ENCODE measurements around the gene BLVRB. TPM values are rescaled to one million over a fixed set of nuclear protein-coding genes. Genes with fewer than 3 reads are reported as not detected.
"Not testable (repeated sequence)": the region's sequence is repeated elsewhere in the genome, so short reads cannot be mapped to it uniquely, and the experiment has no call there.

BLVRB gene
- total RNA-seq, 1 donor from 2014 or later: 43.0 TPM

DNA sequence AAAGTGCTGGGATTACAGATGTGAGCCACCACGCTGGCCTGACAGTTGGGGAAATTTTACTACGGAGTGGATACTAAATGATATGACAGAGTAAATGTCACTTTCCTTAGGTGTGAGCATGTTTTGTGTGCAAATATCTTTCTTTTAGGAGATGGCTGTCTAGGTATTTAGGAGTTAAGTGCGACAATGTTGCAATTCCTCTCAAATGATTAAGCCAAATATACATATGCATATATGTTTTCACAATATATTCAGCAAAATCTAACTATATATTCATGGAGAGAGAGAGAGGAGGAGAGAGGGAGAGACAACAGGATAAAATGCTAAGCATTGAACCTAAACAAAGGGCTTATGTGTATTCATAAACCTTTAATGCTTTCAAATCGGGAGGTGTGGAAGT lies 16.0 kb downstream of the BLVRB start:
- DNase-seq (ENCODE audit: low read depth): no peak

DNA sequence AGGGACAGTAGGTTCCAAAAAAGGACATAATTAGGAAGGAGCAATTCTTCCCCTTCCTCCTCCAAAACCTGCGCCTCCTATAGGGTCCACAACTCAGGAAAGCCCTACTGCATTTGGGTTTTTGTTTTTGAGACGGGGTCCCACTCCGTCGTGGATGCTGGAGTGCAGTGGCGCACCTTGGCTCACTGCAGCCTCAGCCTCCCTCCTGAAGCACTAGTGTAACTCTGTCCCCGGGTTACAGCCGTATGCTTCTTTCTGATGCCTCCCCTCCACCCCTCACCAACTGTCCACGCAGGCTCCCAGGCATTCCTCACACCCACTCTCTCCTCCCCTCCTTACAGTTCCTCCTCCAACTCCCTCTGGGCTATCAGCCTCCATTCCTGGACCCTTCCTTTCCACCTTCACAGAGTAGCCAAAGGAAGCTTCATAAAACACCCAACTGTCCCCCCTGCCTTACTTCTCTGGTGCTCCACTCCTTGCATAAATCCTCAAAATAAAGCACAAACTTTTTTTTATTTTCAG lies 19.2 kb downstream of the BLVRB start:
- DNase-seq (ENCODE audit: low read depth): no peak

DNA sequence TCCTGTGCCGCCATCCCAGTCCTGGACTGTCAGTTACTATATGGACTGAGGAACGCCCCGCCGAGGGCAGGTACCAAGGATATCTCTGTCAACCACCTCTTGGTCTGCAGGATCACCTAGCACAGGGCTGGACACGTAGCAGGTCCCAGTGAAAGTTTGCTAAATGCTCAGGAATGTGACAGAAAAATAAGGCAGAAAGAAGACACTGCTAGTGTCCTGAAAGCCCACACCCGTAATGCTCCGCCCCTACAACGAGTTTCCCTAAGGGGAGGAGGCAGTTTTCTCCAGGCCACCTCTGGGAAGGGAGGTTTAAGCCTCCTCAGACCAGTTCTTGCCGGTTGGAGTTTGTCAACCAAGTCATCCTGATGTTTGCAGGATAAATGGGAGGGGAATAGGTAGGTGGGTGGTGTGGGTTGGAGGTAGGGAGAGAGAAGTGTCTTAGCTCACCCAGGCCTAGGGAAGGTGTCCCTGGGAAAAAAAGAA lies 19.7 kb downstream of the BLVRB start:
- peak; percentile 69 for DNase-seq (ENCODE audit: low read depth)

DNA sequence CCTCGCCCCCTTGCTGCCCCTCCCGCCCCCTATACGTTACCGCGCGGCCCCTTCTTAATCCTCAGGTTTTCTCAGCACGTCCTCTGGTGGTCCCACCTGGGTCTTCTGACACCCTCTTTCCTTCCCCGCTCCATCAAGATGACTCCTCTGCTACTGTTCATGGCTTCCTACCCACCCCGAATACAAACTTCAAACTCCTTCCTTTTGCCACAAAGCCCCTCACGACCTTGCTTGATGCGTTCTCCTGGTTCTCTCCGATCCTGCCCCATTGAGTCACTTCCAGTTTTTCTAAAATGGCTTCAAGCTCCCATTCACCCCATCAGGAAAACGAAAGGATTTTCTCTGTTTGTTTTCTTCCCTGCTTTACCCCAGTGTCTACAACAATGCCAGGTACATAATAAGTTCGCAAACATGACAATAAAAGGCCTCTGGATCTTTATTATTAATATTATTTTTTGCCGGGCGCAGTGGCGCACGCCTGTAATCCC lies 20.7 kb downstream of the BLVRB start:
- no peak for DNase-seq (ENCODE audit: low read depth)

DNA sequence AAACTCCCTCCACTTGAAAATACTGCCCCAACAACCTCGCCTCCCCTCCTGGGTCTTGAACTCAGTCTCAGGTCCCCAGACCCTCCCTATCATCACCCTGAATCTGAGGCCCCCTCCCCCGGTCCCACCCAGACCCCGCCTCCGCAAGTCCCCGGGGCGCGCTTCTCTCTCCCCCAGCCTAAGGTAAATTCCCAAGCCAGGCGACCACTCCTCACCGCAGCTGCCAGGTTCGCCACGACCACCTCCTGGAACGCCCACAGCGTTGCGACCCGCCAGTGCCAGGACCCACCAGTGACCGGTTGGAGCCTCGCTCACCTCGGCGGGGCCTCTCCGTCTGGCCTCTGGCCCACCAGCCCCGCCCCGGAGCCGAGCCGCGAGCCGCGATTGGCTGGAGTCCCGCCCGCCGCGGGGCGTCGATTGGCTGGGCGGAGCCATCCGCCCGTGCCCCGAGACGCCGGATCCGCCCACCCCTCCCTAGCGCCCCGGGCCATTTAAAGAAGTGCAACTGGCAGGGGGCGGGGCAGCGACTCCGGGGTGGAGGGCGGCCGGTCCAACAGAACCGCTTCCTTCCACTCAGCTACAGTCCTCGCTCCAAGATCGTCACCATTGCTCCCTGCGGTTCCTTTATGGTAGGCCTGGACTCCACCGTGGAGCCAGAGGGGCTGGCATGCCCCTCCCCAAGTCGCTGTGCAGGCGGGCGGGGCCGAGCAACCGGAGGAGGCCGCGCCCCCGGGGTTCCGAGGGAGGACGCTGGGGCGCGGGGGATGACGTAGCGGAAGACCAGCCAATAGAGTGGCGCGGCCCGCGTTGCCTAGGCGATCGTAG lies 21.3 kb downstream of the BLVRB start, which contains the start of gene SERTAD3:
SERTAD3 (minus strand) TSS at position 336 of the 825 bp plus-strand sequence. CDS start 2,255 bp downstream, outside the sequence.
- peak; percentile 72 for DNase-seq (ENCODE audit: low read depth)

DNA sequence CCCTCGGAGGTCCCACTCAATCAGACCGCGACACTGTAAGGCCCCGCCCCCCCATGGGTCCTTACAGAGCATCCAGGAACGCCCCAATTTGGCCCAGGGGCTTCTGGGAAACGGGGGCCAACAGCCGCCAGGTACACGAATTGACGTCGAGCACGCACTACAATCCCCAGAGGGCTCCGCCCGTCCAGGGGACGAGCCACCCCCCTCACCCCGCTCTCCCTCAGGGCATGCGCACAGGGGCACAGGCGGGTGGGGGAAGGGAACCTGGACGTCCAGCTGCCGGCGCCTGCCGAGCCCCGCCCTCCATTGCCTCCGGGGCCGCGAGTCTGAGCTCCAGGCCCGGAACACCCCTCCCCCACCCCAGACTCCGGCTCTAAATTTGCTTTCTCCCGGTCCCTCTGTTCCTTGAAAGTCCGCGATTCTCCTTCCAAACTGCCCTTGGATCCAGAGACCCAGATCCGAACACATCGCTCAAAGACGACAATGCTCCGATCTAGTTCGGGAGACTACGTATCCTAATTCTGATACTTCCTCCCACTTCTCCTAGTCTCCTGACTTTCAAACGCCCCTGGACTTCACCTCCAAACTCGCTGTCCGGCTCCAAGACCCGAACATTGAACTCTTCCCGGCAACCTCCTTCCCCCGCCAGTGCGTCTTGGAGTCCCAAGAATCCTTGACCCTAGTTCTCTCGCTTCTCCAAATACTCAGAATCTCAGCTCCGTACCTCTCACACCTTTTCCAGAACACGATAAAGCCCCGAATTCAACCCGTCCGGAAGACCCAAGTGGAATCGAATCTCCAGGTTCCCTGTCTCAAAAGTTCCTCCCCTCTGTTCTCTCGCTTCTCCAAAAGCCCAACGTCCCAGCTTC lies 22.2 kb downstream of the BLVRB start:
- peak; percentile 97 for DNase-seq (ENCODE audit: low read depth)

DNA sequence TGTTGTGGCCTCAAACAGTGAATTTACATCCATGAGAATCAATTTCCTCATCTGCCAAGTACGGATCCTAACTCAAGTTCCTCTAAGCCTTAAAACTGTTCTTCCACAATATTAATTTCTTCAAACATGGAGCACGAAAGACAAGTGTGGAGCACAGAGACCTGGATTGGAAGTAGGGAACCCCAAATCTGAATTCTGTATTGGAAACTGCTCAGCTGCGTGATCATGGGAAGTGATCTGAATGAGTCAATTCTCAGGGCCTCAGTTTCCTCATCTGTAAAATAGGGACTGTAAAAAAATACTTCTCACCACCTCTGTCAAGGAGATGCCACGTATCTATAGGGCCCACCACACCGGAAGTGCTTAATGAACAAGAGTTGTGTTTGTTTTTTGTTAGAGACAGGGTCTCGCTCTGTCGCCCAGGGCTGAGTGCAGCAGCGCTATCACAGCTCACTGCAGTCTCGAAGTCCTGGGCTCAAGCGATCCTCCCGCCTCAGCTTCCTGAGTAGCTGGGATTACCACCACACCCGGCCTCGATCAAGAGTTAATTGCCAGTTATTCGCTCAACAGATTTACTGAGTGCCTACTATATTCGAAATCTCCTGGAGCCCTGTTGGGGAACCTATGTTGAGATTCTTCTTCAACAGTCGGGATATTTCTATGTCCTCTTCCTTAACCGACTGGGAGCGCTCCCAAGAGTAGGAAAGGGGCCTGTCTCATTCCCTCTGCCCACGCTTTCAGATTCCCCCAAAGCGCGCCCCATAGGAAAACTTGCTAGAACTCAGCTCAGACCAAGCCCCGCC lies 23.0 kb downstream of the BLVRB start:
- no peak for DNase-seq (ENCODE audit: low read depth)

DNA sequence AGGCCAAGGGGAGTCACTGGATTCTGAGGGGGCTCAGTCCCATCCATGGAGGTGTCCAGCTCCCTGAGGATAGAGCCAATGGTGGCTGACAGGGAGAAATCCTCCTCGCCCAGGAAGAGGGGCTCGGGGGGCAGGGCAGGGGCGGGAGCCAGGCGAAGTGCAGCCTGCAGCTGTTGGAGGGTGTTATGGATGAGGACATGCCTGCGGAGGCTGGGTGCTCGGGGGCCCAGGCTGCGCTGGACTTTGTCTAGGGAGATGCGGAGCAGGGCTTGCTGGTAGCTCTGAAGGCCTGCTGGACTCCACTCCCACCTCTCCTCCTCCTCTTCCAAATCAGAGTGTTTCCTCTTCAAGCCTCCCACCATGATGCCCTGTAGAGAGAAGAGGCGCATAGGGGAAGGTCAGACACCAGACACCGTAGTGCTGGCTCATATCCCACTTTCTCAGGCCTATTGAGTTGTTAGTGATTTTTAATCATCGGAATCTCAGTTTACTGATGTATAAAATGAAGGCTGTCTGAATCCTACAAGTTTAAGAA lies 23.8 kb downstream of the BLVRB start:
- no peak for DNase-seq (ENCODE audit: low read depth)

DNA sequence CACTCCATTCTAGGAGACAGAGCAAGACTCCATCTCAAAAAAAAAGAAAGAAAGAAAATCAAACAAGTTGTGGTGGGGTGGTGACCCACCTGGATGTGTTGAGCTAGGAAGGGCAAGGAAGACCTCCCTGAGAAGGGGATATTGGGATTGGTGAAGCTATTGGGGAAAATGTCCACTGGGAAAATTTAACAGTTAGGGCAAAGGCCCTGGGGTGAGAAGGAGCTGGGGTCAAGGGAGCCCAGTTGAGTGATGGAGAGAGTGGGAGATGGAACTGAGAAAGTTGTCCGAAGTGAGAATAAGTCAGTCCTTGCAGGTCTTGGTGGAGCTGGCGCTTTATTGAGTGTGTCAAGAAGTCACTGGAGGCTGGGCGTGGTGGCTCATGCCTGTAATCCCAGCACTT lies 27.3 kb downstream of the BLVRB start:
- no peak for DNase-seq (ENCODE audit: low read depth)

DNA sequence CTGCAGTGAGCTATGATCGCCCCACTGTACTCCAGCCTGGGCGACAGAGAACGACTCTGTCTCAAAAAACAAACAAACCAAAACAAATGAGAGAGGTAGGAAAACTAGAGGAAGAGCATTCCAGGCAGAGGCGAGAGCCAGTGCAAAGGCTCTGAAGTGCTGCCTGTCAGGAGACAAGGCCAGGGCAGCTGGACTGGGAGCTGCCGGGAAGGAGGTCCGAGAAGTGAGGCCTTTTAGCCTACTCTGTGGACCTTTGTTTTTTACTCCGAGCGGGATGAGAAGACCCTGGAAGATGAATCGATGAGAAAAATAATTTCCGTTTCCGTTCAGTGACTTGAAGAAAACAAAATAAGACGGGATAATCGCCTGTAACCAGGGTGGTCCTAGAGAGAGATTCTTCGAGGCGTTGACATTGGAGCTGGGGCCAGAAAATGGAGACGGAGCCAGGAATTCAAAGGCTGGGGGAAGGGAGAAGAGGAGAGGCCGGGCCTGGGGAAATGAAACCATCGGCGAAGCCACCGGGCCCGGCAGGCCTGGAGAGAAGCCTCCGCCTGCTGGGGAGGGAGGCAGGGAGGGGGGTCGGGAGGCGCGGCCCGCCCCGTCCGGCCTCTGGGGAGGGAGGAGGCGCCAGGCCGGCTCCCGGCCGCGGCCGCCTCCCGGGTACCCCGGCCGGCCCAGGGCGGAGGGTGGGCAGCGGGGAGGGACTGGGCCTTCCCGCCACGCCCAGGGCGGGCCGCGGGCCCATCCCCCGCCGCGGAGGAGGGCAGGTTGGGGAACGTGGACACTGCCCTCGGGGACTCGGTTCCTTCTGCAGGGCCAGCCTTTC lies 31.9 kb downstream of the BLVRB start:
- peak; percentile 74 for DNase-seq (ENCODE audit: low read depth)

DNA sequence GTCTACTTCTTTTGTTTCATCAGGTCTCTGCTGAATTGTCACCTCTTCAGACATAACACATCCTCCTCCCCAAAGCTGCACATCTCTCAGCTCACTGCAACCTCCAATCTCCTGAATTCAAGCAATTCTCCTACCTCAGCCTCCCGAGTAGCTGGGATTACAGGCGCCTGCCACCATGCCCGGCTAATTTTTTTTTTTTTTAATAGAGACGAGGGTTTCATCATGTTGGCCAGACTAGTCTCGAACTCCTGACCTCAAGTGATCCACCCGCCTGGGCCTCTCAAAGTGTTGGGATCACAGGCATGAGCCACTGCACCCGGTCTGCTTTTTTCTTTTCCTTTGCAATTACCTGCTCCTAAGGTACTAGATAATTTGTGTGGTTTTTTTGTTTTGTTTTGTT lies 32.8 kb downstream of the BLVRB start:
- not testable (repeated sequence) for DNase-seq (ENCODE audit: low read depth)

DNA sequence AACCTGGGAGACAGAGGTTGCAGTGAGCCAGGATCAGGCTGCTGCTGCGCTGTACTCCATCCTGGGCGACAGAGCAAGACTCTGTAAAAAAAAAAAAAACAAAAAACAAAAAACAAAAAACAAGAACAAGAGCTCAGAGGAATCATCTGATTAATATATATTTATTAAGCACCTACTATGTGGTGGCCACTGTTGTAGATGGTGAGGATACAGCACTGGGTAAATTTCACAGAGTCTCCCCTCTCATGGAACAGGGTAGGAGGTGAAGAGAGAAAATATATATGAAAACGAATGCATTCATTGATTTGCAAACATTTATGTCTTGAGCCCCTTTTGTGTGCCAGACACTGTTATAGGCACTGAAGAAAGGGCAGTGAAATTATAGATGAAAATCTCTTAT lies 33.8 kb downstream of the BLVRB start:
- DNase-seq (ENCODE audit: low read depth): no peak

DNA sequence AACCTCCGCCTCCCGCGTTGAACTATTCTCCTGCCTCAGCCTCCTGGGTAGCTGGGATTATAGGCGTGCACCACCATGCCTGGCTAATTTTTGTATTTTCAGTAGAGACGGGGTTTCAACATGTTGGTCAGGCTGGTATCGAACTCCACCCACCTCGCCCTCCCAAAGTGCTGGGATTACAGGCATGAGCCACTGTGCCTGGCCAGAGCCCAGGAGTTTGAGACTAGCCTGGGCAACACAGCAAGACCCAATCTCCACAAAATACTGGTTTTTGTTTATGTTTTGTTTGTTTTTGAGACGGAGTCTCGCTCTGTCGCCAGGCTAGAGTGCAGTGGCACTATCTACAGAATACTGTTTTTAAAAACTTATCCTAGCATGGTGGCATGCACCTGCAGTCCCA lies 35.3 kb downstream of the BLVRB start:
- not testable (repeated sequence) for DNase-seq (ENCODE audit: low read depth)

DNA sequence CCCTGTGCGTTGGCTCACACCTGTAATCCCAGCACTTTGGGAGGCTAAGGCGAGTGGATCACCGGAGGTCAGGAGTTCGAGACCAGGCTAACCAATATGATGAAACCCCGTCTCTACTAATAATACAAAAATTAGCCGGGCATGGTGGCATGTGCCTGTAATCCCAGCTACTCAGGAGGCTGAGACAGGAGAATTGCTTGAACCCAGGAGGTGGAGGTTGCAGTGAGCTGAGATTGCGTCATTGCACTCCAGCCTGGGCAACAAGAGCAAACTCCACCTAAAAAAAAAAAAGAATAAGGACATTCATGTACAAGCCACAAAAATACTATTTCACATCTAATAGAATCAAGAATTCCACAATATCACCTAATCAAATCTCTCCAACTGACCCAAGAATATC lies 37.3 kb downstream of the BLVRB start:
- DNase-seq (ENCODE audit: low read depth): not testable (repeated sequence)

DNA sequence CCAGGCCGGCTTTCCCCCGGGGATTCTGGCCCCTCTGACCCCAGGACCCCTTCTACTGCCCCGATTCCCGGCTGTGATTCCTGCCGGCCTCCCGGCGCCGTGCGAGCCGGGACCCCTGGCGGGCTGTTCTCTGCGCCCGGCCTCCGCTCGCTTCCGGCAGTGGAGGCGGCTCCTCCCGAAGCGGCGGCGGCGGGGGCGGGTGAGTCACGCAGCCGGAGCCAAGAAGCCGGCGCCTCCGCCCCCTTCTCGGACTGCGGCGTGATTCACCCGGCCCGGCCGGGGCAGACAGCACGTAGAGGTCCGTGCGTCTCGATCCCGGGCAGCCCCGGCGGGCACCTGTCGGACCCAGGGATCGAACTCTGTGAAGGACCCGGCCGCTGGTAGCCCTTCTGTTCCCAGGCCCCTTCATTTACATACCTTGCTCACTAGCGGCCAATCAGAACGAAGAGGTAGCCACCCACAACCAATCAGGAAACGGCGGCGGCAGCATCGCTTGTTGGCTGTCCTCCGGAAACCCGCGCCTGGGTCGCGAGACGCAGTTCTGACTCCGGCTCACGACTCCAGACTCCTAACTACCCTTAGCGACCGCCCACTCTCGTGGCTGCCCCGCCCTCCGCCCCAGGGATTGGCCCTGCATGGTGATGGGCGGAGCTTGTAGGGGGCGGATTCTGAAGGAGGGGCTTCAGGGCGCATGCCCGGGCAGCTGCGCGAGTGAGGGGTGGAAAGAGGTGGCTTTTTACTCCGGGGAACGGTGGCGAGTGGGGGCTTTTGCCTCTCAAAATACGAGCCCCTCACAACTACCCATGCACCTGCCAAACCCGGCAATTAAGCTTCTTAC lies 39.9 kb downstream of the BLVRB start, which contains the start of gene SERTAD1:
SERTAD1 (minus strand) TSS at position 543 of the 838 bp plus-strand sequence. CDS start 2,446 bp downstream, outside the sequence.
- DNase-seq (ENCODE audit: low read depth): peak; percentile 96

DNA sequence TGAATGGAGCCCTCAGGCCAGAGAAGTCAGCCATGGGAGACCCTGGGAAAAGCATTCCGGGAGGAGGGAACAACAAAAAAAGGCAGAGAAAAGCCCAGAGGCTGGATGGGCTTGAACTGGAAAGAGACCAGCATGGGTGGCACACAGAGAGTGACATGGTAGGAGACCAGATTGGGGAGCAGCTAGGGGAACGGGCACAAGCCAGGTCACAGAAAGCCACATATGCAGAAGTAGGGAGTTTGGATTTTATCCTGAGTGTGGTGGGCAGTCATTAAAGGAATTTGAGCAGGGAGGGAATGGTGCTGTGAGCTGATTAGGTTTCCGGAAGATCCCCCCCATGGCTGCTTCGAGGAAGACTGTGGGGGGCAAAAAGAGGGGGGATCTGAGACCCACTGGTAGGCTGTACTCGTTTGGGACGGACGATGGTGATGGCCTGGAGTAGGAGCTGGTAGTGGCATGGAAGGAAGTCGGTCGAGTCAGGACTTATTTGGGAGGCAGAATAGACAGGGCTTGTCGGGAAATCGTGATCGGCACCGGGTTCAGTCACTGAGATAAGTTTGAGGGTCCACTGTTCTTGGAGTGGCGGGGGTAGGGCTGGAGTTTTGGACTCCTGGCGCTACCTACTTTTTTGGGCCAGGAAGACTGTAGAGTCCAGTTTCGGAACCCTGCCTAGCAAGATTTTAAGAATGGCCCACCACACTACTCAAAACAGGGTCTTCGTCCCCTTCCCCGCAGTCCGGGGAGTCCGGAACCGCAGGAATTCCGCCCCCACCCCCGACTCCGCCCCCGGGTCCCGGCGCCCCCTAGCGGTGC lies 40.7 kb downstream of the BLVRB start:
- no peak for DNase-seq (ENCODE audit: low read depth)

DNA sequence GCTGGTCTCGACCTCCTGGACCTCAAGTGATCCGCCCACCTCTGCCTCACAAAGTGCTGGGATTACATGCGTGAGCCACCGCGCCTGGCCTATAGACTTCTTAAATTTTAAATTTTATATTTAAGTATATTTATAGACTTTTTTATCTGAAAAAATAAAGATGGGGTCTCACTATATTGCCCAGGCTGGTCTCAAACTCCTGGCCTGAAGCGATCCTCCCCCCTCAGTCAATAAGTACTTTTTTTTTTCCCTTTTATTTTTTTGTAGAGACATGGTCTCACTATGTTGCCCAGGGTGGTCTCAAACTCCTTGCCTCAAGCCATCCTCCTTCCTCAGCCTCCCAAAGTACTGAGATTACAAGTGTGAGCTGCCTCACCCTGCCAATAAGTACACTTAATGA lies 41.6 kb downstream of the BLVRB start:
- DNase-seq (ENCODE audit: low read depth): no peak

Data from renal cortical epithelial cell (primary cell).